ENCODE results near the gene ZSCAN5C.
"Not testable (repeated sequence)": the region's sequence is repeated elsewhere in the genome, so short reads cannot be mapped to it uniquely, and the experiment has no call there.

The ZSCAN5C gene, protein sequence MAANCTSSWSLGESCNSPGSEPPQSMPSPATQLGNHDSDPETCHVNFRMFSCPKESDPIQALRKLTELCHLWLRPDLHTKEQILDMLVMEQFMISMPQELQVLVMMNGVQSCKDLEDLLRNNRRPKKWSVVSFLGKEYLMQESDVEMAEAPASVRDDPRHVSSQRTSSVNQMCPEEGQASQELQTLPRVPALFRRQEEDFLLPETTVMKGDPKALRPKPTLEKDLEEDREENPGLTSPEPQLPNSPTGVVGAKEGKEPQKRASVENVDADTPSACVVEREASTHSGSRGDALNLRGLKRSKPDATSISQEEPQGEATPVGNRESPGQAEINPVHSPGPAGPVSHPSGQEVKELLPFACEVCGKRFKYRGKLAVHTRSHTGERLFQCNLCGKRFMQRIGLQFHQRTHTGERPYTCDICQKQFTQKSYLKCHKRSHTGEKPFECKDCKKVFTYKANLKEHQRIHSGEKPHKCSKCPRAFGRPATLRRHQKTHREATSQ

DNA sequence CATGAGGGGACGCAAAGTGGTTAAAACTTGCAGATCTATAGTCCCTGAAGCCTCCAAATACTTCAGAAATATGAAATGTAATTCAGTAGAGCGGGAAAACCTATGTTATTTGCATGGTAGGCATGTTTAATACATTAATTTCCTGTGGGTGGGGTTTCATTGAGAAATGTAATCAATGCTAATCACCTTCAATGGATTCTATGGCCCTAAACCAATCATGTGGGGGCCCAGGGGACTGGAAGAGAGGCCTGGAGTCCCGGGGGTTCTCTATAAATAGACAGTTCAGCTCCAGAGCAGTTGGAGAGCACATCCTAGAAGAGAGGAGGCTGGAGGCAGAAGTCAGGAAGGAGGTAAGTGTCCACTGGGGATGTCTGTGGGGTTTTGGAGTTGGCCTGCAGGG is at the start of gene ZSCAN5C:
Gene ZSCAN5C (plus strand): TSS at position 301 of the 400 bp plus-strand sequence. CDS start 3,641 bp downstream, outside the sequence.
- DNase-seq (ENCODE audit: low read depth) = no peak

DNA sequence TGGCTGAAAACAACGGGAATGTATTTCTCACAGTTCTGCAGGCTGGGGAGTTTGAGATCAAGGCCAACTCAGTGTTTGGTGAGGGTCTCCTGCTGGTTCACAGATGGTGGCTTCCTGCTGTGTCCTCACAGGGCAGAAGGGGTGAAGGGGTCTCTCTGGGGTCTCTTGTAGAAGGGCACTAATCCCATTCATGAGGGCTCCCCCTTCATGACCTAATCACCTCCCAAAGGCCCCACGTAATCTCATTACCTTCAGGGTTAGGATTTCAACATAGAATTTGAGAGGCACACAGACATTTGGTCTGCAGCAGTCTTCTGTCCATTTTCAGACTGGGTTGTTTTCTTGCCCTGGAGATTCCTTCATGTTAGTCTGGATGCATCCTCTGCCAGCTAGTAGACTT is 49.4 kb upstream of the ZSCAN5C start:
- DNase-seq (ENCODE audit: low read depth) = no peak

DNA sequence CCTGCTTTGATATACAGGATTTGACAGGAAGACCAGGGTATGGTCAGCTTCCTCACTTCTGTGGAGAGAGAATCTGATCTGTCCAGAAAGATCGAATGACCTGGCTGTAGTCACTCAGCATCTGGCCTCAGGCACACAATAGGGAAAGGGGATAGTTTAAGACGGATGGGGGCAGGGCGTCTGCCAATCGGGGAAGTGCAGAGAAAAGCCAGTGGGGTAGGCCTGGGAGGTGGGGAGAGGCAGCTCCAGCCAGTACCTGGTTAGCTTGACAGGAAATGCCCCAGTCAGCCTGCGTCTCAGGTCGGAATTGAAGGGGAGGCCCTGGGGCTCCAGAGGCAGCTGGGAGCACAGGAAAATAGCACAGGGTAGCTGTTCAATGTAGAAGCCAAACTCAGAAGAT is 48.6 kb upstream of the ZSCAN5C start:
- DNase-seq (ENCODE audit: low read depth) = no peak

DNA sequence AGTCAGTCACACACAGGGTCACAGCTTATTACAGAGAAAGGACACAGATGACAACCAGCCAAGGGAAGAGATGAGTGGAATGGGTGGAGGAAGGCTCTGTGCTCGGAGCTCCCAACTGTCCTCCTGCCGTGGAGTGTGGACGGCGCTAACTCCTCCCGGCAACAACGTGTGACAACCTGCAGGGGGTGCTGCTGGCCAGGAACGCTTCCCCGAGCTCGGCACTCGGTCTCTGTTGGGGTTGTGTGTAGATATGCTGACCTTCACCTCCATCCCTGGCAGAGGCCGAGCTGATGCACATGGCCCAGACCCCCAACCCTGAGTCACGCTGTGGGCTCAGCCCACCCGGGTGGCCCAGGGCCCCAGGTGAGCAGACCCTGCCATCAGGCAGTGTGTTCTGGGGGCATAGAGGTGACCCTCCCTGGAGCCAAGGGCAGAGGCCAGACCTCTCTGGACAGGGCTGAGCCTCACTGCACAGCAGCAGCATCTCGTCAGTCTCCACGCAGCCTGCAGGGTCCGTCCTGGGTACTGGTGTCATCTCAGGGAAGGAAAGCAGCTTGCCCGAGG is 46.9 kb upstream of the ZSCAN5C start:
- DNase-seq (ENCODE audit: low read depth) = no peak

DNA sequence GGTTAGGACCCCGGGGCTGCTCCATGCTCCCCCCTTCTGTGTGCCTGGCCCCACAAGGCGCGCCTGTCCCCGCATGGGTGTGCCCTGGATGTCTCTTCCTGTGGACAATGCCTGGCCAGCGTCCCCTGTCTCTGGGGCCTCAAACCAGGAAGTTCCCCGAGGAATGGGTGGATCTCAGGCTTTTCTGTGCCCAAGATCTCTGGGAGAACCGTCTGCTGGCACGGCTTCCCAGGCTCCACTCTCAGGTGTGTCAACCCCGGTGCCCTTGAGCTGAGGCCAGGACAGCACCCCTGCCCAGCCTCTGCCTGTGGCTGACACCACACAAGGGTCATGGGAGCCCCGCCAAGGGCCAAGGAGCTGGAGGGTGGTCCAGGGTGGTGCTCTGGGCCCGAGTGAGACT is 45.3 kb upstream of the ZSCAN5C start:
- no peak for DNase-seq (ENCODE audit: low read depth)

DNA sequence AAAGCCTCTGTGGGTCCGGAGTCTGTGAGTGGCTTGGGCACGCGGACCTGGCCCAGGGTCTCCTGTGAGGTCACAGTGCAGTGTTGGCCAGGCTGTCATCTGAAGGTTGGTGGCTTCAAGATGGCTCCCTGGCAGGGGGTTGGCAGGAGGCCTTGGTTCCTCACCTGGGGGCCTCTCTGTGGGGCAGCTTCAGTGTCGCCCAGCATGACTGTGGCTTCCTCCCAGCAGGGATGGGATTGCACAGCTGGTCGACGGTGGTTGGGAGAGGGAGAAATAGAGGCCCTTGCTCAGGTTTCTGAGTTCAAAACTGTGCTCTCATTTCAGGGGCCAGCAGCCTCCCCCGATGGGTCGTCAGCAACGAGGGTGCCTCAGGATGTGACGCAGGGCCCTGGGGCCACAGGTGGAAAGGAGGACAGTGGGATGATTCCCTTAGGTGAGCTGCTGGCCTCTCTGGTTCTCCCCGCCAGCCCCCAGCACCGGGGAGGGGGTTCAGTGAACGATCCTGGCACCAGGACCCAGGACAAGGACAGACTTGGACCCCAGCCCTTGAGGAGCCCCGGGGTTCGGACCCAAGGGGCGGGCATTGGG is 43.8 kb upstream of the ZSCAN5C start:
- DNase-seq (ENCODE audit: low read depth) = no peak

DNA sequence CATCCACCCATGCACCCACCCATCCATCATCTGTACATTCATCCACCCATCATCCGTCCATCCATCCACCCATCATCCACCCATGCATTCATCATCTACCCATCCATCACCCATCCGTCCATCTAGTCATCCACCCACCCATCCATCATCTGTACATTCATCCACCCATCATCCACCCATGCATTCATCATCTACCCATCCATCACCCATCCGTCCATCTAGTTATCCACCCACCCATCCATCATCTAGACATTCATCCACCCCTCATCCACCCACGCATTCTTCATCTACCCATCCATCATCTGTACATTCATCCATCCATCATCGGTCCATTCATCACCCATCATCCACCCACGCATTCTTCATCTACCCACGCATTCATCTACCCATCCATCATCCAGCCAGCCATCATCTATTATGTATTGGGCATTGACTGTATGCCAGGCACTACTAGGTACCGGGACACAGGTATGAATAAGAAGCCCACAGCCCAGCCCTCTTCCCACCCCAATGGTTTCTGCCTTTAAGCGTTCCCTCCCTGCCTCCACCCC is 43.0 kb upstream of the ZSCAN5C start:
- no peak for DNase-seq (ENCODE audit: low read depth)

DNA sequence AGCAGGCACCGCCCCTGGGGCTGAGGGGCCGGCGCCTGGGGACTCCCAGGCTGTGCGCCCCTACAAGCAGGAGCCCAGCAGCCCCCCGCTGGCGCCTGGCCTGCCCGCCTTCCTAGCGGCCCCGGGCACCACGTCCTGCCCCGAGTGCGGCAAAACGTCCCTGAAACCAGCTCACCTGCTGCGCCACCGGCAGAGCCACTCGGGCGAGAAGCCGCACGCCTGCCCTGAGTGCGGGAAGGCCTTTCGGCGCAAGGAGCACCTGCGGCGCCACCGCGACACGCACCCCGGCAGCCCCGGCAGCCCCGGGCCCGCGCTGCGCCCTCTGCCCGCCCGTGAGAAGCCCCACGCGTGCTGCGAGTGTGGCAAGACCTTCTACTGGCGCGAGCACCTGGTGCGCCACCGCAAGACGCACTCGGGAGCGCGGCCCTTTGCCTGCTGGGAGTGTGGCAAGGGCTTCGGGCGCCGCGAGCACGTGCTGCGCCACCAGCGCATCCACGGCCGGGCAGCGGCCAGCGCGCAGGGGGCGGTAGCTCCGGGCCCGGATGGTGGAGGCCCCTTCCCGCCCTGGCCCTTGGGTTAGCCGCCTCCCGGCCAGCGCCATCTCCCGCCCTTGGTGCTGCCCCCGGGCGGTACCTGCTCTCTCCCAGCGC is 42.3 kb upstream of the ZSCAN5C start:
- no peak for DNase-seq (ENCODE audit: low read depth)

DNA sequence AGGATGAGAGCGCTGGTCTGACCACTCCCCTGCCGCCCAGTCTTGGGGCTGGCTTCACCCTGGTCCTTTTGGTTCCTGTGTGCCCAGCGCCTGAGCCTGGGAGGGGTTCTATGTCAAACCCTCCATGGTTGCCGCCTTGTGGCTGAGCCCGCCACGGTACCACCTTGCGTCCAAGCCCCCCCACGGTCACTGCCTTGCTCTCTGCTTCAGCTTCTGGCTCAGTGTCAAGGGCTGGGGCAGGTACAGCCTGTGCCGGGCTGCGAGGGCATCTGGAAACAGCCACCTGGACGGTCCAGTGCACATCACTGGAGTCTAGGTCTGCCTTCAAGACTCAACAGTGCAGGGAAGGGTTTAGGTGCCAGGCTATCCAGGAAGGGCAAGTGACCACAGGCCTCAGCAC is 40.5 kb upstream of the ZSCAN5C start:
- DNase-seq (ENCODE audit: low read depth) = no peak

DNA sequence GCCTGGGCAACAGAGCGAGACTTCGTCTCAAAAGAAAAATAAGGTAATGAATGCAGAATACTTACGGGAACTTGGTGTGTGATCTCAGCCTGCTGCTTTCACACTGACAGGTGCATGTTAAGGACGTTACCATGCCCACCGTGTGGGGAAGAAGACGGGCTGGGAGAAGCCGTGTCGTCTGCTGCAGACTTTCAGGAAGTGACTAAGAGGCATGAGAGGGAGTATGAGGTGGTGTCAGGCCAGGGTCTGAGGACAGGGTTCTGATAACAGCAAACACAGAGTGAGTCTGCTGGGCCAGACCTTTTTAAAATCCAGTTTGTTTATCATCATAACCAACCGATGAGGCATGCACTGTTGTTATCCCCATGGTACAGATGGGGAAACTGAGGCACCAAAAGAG is 39.8 kb upstream of the ZSCAN5C start:
- no peak for DNase-seq (ENCODE audit: low read depth)

DNA sequence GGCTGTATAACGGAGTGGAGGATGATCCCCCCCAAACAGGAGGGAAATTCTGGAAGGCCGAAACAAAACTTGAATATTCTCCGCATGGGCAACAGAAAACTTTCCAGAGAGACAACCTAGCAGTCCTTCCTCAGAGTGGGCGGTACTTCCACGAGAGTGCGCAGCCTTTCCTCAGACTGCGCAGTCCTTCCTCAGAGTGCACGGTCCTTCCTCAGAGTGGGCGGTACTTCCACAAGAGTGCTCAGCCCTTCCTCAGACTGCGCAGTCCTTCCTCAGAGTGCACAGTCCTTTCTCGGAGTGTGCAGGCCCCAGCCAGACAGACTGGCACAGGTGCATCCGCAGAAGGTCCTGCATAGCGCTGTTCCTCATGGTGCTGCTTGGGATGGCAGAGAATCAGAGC is 39.0 kb upstream of the ZSCAN5C start:
- no peak for DNase-seq (ENCODE audit: low read depth)

DNA sequence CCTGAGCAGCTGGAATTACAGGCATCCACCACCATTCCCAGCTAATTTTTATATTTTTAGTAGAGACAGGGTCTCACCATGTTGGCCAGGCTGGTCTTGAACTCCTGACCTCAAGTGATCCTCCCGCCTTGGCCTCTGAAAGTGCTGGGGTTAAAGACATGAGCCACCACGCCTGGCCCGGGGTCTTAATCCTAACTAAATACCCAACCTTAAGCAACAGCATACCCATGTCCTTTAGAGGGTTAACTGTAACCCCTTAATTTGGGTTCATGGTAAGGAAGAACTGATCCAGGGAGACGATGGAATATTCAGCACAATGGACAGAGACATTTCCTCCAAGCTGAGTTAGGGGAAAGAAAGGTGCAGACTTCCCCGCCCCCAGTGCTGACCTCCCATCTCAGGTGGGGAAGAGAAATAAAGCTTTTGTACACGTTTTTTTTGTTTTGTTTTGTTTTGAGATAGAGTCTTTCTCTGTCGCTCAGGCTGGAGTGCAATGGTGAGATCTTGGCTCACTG is 35.0 kb upstream of the ZSCAN5C start:
- no peak for DNase-seq (ENCODE audit: low read depth)

DNA sequence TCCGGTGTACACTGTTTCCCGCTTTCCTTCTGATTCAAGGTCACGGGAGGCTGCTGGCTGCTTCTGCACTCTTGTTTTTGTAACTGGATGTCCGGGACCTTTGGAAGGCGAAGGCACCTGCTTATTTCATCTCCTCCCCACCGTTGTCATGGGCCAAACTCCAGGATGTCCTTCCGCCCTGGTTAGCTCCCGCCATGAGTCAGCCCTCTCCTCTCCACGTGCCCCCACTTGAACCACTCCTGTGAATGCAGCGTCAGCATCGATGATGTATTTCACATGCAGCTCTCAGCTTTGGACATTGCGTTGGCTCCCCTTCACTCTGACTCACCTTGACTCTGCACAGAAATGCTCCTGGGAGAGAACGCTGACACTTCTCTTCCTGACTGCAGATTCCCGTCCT is 31.8 kb upstream of the ZSCAN5C start:
- no peak for DNase-seq (ENCODE audit: low read depth)

DNA sequence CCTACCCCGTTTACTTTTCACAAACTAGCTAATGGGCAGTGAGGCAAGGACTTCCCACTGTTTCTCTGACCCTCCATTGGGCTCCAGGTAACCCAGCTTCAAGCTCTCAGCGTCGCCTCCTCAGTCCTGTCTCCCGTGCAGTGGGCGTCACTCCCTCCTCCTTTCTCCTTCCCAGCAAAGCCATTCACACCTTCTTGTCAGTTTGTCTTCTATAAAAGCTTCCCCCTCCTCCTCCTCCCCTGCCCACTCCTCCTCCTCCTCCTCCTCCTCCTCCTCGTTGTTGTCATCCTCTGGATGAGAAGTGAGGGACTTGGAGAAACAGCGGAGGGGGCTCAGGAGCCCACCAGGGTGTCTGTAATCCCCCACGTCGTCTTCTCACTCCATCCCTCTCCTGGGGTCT is 28.0 kb upstream of the ZSCAN5C start:
- DNase-seq (ENCODE audit: low read depth) = no peak

DNA sequence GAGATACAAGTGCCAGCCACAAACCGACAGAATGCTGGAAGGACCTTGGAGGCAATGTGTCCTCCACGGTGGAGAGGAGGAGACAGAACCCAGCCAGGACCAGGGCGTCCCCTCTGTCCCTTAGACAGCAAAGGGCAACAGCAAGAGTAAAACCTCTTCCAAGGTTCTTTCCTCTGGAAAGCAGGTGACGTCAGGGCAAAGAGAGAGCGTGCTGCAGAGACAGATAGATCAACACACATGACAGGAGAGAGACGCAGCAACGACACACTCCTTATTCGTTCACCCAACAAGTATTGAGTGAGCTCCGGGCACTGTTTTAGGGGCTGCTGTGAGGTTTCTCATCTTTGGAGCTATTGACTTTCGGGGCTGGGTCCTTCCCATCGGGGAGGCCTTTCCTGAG is 27.5 kb upstream of the ZSCAN5C start:
- DNase-seq (ENCODE audit: low read depth) = no peak

DNA sequence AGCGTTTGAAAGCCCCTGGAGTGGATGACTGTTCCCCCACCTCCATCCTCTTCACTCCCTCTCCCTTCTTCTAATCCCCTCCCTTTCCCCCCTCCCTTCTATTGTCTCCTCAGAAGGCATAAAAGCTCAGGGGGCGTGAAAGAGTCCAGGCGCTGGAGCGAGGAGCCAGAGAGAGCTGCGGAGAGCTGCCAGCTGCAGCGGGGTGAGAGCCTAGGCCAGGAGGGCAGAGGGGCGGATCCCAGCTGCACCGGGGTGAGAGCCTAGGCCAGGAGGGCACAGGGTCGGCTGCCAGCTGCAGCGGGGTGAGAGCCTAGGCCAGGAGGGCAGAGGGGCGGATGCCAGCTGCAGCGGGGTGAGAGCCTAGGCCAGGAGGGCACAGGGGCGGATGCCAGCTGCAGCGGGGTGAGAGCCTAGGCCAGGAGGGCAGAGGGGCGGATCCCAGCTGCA is 26.2 kb upstream of the ZSCAN5C start, which contains the start of gene GALP:
Gene GALP (plus strand): TSS at position 148 of the 447 bp plus-strand sequence. CDS start 1,101 bp downstream, outside the sequence.
- not testable (repeated sequence) for DNase-seq (ENCODE audit: low read depth)

DNA sequence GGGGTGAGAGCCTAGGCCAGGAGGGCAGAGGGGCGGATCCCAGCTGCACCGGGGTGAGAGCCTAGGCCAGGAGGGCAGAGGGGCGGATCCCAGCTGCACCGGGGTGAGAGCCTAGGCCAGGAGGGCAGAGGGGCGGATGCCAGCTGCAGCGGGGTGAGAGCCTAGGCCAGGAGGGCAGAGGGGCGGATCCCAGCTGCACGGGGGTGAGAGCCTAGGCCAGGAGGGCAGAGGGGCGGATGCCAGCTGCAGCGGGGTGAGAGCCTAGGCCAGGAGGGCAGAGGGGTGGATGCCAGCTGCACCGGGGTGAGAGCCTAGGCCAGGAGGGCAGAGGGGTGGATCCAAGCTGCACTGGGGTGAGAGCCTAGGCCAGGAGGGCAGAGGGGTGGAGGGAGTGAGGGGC is 25.8 kb upstream of the ZSCAN5C start:
- DNase-seq (ENCODE audit: low read depth) = not testable (repeated sequence)

DNA sequence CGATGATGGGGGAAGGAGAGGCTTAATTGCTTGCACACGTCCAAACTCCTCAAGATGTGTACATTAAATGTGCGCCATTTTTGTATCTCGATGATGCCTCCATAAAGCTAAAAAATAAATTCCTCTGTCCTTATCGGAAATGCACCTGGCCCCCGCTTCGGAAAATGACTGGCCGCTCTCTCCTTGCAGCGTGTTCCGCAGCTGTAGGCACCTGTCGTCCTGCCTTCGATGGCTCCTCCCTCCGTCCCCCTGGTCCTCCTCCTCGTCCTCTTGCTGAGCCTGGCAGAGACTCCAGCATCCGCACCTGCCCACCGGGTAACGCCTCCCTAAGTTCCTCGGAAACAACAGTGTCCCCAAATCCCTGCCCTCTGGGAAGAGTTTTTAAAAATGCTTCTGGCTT is 25.2 kb upstream of the ZSCAN5C start:
- no peak for DNase-seq (ENCODE audit: low read depth)

DNA sequence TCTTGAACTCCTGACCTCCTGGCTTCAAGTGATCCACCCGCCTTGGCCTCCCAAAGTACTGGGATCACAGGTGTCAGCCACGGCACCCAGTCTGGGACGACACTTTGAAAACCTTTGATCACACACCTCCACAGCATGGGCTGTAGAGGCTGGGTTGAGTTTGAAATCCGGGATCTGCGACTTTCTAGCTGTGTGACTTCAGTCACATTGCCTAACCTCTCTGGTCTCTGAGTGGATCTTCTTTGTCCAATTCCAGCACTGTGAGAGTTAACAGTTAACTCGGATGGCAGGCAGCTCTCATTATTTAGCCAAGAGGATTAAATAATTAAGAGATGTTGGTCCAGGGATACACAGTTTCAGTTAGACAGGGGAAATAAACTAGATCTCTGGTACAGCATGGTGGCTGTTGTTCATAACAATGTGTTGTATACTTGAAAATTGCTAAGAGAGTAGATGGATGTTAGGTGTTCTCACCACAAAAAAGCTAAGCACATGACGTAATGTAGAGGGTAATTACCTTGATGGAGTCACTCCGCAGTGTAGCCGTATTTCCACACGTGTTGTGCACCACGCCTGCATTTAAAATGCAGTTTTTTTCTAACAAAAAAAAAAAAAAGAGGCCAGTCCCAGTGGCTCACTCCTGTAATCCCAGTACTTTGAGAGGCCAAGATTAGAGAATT is 24.4 kb upstream of the ZSCAN5C start:
- DNase-seq (ENCODE audit: low read depth) = no peak

DNA sequence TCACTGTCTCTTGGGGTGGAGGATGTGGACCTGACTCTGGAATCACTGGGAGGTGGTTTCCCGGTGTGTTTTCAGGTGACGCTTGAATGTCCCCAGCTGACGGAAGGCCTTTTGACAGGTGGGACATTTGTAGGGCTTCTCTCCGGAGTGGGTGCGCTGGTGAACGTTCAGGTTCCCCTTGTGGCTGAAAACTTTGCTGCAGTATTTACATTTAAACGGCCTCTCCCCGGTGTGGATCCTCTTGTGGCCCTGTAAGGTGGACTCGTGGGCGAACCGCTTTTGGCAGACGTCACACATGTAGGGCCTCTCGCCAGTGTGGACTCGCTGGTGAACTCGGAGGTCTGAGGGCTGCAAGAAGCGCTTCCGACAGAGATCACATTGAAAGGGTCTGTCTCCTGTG is 12.3 kb upstream of the ZSCAN5C start:
- DNase-seq (ENCODE audit: low read depth) = no peak

DNA sequence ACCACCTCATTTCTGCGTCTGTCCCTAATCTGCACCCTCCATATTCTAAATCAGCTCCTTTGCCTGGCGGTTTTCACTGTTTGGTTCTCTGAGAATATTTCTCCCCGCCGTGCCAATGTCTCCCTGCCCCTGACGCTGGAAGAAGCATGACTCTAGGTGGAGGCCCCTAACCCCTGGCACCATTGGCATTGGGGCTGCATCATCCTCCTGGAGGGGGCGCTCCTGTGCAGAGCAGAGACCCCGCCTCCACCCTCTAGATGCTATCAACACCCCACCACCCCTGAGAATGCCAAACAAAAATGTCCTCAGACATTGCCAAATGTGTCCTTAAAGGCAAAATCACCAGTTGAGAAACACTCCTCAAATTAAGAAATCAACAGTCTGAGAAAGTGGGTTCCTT is 11.0 kb upstream of the ZSCAN5C start:
- DNase-seq (ENCODE audit: low read depth) = no peak

Data from stimulated activated CD4-positive, alpha-beta T cell treated with anti-CD3 and anti-CD28 coated beads, Interleukin-2, amount 100 ng/mL, for 4 hours (primary cell).